Brain pericyte (primary cell): Measurements from ENCODE around the gene PLEKHN1.
"Not testable (repeated sequence)": the region's sequence is repeated elsewhere in the genome, so short reads cannot be mapped to it uniquely, and the experiment has no call there.

Experiments used
- DNase-seq: peaks from one replicate; pipeline ENCODE4 v3.0.0-alpha.2; 2012; ENCODE audit warnings: low read depth, low spot score

PLEKHN1 gene

DNA sequence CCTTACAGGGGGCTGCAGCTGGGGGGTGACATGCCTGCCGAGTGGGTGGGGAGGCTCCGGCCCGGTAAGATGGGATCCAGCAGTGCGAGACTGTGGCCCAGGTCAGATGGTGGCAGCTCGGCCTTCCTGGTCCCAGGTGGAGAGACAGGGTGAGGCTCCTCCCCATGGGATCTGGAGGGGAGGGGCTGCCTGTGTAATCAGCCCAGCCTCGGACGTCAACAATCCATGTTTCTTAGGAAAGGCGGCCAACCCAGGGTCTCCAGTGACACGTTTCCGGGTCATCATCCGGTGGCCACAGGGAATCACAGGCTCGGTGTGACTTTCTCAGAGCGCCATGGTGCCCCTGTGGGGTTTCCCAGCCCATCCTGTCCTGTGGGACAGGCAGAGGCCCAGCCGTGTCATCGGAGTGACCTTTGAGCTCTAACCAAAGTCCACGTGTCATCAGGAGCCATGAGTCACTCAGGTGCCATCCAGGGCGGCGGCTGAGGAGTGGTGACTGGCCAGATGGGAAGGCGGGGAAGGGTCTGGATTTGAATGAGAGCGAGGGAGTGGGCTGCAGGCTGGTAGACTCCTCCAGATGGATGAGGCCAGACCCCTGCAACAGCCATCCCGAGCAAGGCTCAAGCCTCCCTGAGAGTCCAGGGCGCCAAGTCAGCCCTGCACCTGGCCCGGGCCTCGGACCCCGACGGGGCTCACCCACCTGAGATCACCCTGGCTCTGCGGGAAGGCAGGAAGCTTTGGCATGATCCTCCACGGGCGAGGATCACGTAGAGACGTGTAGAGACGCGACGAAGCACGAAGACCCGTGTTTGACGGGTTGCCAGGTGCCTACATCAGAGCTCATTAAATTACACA is 40.2 kb downstream of the PLEKHN1 start:
- no peak for DNase-seq

DNA sequence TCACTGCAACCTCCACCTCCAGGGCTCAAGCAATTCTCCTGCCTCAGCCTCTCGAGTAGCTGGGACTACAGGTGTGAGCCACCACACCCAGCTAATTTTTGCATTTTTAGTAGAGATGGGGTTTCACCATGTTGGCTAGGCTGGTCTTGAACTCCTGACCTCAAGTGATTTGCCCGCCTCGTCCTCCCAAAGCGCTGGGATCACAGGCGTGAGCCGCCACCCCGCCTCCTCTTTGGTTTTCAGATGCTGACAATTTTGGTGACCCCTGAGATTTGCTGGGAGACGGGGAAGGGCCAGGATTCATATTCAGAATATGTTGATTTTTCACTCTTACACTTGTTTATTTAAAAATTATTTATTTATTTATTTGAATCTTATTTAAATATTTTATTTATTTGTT is 43.8 kb downstream of the PLEKHN1 start:
- DNase-seq: not testable (repeated sequence)

DNA sequence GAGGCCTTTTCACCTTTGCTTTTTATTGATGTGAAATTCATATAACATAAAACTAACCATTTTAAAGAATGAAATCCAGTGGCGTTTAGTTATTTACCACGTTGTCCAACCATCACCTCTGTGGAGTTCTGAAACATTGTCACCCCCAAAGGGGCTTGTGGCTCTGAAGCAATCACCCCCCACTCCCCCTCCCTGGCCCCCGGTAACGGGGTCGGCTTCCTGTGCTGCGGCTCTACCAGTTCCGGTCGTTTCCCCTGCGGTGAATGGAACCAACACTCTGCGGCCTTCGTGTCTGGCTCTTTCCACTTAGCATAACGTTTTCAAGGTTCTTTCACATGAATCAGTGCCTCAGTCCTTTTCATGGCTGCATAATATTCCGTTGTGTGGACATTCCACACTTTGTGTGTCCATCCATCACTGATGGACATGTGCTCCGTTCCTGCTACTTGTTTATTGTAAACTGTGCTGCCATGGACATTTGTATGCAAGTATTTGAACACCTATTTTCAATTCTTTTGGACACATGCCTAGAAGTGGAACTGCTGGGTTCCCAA is 45.2 kb downstream of the PLEKHN1 start:
- DNase-seq: no peak

DNA sequence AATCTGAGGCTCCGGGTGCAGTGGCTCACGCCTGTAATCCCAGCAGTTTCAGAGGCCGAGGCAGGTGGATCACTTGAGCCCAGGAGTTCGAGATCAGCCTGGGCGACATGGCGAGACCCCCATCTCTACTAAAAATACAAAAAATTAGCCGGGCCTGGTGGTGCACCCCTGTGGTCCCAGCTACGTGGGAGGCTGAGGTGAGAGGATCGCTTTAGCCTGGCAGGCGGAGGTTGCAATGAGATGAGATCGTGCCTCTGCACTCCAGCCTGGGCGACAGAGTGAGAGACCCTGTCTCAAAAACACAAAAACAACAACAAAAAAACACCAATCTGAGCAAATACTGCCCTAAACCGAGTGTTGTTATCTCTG is 46.4 kb downstream of the PLEKHN1 start:
- not testable (repeated sequence) for DNase-seq

DNA sequence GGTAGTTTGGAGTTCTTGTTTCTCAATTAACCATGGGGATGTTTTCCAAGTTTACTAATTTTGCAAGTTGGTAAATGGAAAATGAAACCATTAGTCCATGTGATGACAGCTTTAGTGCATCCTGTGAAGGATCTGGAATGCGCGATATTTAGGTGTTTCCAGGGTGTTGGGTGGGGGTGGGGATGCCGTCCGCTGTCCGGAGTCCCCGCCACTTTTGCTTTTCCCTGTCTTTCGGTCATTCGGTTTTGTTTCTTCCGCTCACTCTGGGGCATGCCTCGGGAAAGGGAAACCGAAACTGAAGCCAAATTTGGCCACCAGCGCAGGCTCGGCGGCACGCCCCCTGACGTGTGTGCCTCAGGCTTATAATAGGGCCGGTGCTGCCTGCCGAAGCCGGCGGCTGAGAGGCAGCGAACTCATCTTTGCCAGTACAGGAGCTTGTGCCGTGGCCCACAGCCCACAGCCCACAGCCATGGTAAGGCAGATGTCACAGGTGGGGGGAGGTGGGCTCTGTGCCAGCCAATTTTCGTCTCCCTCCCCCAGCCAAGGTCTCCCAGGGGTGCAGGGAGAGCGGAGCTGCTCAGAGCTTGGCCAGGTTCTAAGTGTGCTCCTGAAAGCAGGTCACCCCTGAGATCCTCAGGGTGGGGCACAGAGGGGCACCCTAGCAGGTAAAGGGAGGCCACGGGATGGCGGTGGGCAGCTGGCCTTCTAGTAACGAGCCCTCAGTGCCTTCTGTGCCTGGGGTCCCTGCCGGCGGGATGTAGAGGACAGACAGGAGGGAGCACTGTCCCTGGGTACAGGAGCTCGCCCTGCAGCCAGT is 47.0 kb downstream of the PLEKHN1 start, which contains the start of gene ISG15:
Gene ISG15, plus strand, starts transcription at position 393 of the 817 bp plus-strand sequence. Its CDS starts 77 bp downstream, at position 470.
- no peak for DNase-seq

DNA sequence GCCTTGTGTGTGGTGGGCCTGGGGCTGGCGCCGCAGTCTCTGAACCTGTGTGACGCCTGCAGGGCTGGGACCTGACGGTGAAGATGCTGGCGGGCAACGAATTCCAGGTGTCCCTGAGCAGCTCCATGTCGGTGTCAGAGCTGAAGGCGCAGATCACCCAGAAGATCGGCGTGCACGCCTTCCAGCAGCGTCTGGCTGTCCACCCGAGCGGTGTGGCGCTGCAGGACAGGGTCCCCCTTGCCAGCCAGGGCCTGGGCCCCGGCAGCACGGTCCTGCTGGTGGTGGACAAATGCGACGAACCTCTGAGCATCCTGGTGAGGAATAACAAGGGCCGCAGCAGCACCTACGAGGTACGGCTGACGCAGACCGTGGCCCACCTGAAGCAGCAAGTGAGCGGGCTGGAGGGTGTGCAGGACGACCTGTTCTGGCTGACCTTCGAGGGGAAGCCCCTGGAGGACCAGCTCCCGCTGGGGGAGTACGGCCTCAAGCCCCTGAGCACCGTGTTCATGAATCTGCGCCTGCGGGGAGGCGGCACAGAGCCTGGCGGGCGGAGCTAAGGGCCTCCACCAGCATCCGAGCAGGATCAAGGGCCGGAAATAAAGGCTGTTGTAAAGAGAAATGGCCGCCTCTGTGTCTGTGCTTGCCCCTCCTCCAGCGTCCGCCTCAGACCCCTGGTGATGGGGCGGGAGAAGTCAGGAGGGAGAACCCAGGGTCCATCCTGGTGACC is 47.8 kb downstream of the PLEKHN1 start:
- no peak for DNase-seq

DNA sequence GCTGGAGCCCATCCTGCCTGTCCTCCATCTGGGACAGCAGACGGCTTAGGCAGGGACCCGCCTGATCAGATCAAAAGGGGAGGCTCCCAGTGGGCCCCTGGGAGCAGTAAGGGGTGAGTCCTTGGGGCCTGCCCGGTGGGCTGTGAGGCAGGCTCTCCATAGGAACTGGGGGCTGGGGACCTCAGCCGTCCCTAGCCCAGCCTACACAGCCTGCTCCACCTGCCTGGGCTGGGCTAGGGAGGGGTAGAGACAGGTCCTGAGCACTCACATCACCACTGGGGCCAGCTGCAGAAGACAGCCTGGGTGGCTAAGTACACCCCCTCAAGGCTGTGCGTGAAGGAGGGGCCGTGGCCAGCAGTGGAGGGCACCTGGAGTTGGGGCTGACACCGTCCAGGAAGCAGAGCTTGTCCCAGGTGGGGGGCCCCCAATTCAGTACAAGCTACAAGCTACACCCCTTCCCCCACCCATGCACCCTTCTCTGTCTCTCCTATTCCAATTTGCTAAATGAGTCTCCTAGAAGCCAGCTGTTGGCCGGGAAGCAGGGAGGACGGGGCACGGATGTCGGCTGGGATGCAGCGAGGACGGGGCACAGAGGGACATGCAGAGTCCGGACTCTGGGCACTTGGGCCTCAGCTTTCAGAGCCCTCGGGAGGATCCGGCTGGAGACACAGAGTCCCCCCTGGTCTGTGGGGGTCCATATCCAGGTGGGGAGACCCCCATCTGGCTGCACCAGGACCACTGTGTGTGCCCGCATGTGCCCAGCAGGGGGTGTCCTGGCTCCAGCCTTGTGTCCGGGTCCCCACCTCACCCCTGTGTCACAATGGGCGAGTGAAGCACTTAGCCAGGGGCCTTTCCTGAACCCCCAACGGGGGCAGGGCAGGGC is 48.8 kb downstream of the PLEKHN1 start:
- DNase-seq: no peak

DNA sequence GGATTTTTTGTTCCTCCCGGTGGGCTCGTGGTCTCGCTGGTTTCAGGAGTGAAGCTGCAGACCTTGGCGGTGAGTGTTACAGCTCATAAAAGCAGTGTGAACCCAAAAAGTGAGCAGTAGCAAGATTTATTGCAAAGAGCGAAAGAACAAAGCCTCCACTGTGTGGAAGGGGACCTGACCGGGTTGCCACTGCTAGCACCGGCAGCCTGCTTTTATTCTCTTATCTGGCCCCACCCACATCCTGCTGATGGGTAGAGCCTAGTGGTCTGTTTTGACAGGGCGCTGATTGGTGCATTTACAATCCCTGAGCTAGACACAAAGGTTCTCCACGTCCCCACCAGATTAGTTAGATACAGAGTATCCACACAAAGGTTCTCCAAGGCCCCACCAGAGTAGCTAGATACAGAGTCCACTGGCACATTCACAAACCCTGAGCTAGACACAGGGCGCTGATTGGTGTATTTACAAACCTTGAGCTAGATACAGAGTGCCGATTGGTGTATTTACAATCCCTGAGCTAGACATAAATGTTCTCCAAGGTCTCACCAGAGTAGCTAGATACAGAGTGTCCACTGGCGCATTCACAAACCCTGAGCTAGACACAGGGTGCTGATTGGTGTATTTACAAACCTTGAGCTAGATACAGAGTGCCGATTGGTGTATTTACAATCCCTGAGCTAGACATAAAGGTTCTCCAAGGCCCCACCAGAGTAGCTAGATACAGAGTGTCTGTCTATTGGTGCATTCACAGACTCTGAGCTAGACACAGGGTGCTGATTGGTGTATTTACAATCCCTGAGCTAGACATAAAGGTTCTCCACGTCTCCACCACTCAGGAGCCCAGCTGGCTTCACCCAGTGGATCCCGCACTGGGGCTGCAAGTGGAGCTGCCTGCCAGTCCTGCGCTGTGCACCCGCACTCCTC is 51.4 kb downstream of the PLEKHN1 start:
- not testable (repeated sequence) for DNase-seq

DNA sequence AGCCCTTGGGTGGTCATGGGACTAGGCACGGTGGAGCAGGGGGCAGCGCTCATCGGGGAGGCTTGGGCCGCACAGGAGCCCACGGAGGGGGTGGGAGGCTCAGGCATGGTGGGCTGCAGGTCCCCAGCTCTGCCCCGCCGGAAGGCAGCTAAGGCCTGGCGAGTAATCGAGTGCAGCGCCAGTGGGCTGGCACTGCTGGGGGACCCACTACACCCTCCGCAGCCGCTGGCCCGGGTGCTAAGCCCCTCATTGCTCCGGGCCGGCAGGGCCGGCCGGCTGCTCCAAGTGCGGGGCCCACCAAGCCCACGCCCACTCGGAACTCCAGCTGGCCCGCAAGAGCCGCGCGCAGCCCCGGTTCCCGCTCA is 52.0 kb downstream of the PLEKHN1 start:
- not testable (repeated sequence) for DNase-seq

DNA sequence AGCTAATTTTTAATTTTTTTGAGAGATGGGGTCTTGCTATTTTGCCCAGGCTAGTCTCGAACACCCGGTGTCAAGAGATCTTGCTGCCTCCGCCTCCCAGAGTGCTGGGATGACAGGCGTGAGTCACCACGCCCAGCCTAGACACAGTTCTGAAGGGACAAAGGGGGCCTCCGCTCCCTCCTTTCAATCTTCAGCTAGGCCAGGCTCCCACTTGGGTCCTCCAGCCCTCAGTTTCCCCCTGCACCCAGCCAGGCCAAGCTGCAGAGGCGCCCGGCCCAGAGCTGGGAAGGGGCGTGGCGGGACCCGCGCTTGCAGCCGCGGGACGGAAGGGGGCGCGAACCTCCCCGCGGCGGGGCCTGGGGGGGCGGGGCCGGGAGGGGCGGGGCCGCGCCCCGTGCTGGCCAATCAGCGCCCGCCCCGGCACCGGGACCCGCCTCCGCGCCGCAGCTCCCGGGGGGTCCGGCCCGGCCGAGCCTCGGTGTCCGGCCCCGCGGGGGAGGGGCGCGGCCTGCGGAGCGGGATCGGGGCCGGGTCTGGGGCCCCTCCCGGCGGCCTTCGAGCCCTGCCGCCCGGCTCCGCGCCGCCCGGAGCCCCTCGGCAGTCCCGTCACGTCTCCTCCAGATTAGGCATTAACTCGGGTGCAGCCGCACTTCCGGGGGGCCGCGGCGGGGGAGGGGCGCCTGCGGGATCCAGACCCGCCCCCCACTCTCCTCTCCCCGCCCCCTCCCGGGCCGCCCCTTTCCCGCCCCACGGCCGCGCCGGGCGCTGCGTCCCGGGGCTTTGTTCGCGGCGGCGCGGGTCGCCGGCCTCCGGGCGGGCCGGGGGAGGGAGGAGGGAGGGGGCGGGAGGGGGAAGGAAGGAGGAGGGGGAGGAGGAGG is 53.1 kb downstream of the PLEKHN1 start:
- no peak for DNase-seq

DNA sequence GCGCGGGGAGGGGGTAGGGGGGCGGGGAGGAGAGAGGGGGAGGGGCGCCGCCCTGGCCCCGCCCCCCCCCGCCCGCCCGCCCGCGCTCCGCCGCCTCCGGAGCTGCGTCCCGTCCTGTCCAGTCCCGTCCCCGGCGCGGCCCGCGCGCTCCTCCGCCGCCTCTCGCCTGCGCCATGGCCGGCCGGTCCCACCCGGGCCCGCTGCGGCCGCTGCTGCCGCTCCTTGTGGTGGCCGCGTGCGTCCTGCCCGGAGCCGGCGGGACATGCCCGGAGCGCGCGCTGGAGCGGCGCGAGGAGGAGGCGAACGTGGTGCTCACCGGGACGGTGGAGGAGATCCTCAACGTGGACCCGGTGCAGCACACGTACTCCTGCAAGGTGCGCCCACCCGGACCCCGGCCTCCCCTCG is 53.7 kb downstream of the PLEKHN1 start, which contains the start of gene AGRN:
Gene AGRN, plus strand, starts transcription at position 121 of the 405 bp plus-strand sequence. Its CDS starts 53 bp downstream, at position 174.
- DNase-seq: no peak

DNA sequence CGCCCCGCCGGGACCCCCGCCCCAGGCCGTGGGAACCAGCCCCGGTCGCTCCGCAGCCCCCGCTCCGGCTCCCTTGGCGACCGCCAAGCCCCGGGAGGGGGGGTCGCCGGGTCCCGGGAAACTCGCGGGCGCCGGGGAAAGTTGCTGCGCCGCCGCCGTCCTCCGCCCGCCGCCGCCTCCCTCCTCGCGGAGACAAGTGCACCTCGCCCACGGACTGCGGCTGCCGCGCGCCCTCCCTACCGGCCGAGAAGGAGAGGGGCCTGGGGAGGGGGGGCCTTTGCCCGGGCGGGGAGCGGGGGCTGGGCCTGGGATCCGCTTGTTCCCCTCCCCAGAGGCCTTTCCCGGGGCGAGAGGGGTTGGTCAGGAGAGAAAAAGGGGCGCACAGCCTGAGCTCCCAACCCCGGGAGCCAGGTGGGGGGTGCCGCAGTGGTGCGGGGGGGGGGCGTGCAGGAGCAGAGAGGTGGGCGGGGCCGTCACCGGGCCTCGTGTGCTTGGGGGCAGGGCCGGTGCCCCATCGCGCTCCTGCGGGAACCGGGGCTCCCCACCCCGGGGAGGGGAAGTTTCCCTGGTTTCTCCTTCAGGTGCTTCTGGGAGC is 54.2 kb downstream of the PLEKHN1 start:
- DNase-seq: no peak

DNA sequence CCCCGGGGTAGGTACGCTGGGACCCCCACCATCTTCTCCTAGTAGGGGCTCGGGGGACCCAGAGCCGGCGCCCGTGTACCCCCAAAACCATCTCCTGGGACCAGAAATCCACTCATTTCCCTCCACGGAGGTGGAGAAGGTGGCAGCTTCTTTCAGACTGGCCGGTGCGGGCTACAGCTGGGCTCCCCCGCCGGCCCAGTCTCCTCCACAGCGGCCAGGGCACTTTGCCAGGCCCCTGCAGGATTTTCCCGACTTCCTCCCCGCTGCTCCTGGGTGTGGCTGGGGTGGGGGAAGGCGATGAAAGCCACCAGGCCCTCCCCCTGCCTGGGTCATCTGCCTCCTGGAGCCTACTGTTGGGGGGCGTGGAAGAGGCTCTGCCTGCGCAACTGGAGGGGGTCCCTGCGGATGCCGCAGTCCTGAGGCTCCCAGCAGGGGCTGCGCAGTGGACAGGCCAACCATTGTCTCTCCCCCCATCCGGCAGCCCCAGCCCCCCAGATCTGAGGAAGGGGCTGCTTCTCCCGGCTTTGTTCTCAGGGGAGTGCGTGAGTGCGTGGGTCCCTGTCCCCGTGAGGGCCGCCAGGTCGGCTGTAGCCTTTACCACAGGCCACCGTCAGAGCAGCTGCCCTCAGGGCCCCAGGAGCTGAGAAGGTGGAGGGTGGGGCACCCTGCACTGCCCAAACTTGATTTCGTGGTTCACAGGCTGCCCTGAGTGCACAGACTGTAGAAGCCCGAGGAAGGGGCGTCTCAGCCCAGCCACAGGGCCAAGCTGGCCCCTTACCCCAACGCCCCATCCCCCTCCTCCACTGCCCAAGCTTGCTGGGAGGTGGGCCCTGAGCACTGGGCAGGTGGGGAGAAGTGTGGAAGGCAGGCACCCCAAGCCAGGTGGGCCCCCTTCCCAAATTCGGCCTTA is 55.0 kb downstream of the PLEKHN1 start:
- DNase-seq: no peak

DNA sequence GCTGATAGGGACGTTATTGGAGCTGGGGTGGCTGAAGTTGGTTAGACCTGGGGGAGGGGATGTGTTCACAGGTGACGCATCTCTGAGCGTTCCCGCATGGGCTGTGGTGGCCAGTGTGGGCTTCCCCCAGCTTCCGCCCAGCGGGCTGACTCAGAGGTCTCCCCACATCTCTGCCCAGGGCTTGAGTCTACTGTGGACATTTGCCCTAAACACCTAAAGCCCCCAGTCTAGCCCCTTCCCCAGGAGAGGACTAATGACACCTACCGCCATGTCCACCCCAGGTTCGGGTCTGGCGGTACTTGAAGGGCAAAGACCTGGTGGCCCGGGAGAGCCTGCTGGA is 55.6 kb downstream of the PLEKHN1 start:
- no peak for DNase-seq

DNA sequence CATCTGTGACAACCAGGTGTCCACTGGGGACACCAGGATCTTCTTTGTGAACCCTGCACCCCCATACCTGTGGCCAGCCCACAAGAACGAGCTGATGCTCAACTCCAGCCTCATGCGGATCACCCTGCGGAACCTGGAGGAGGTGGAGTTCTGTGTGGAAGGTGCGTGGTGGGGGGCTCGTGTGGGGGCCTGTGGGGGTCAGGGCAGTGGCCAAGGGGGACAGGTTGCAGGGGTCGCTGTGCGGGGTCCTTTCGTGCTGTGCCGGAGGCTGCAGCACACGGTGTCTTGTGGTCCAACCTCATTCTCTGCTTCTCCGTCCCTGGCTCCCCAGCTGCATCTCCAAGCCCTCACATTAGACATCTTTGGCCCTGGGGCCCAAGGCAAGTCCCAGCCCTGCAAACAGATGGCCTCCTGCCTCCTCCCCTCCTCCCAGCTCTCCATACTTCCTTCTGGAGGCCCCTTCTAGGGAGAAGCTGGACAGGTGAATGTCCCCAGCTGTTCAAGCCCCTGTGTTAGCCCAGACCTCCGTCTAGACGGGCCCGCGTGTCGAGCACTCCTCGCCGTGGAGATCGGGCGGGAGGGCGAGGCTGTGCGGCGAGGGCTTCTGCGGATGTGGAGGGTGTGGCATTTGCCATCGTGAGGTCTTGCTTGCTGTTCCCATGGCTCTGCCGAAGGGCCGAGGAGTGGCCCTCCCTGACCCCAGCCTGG is 56.2 kb downstream of the PLEKHN1 start:
- DNase-seq: no peak

DNA sequence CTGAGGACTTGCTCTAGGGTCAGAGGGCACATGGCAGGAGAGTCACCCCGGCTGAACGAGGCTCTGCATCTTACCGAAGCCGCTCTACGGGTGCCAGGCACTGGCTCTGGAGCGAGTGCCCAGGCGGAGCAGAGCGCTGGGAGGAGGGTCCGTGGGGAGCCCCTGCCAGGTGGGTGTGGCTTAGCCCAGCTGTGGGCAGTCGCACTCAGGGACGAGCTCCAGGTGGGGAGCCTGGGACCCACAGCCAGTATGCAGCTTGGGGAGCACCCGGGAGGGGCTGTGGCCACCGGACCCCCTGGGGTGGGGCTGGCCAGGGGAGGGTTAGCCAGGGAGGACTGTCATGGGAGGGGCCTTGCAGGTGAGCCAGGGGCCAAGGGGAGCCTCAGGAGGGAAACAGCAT is 57.4 kb downstream of the PLEKHN1 start:
- DNase-seq: no peak
